Cardiac septum (tissue), 1 donor: ENCODE results near the gene RPS13. TPM values are rescaled to one million over a fixed set of nuclear protein-coding genes. Genes with fewer than 3 reads are reported as not detected.
A peak's percentile ranks its signal among the peaks of the same experiment; 100 is the strongest.
"Not testable (repeated sequence)": the region's sequence is repeated elsewhere in the genome, so short reads cannot be mapped to it uniquely, and the experiment has no call there.

Experiments
- DNase-seq: peaks from one replicate; pipeline ENCODE4 v3.0.0-alpha.2; 2020; ENCODE audit warnings: low spot score
- intact Hi-C: fragments of 100-400 bp; cut with DNase I; formaldehyde crosslinking; loops from one replicate; pipeline ENCODE4 v1.14.0; 2022
- long read RNA-seq: library from polyadenylated mRNA; unstranded; transcript quantifications from one replicate; pipeline ENCODE4 v2.0.0, GENCODE V29; 2021
- total RNA-seq: library from RNA; stranded (reverse); fragmentation: NEBNext Ultra II Directional; extraction: Animal tissue kit (Norgen Biotek cat#: 25700); gene quantifications from one replicate; pipeline ENCODE4 v1.2.1, GENCODE V29; 2021
- donor health status: DM: no; HTN: no; CAD: no.

RPS13 gene
- 522 TPM for total RNA-seq
- long read RNA-seq, transcript RPS13-202 (6 exons, 646 nt), result major isoform, 292 of 301 reads
- long read RNA-seq, partial matches to known transcripts, result 1 of 301 reads
- long read RNA-seq, other reads (novel, unspliced or antisense), result 0 of 301 reads

DNA sequence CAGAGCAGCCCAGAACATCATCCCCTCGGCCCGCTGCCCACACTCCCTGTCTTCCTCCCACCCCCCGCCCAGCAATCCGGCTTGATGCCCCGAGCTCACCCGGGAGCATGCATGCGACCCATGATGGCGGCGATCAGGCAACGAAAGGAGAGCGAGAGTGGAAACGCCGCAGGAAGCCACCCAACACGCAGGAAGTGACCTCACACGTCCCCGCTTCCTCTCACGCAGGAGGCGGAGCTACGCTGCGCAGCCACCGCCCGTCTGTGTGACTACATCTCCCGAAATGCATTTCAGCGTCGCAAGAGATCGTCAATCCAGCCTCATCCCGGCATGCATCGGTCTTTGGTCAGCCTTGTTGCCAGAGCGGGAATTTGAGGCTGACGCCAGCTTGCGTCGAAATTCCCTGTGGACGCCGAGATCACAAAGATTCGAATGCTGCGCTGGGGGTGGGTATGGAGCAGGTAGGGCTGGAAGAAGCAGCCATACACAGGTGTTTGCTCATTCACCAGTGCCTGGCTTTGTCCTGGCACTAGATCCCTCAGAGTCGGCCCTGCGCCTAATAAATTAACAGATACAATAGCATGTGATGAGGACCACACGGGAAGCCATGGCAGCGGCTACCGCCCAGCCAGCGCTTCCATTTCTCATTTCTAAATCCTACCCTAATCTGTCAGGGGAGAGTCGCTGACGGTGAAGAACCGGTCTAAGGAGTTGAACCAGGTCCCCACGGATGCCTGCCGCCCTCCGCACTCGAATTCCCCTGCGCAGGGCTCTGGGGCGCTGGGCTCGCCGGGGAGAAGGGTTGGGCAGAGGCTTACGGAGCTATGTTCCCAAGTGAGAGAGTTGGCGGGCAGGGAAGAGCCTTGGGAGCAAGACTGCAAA is at the start of gene RPS13:
Gene RPS13 (minus strand): TSS at position 148 of the 882 bp plus-strand sequence. CDS start 26 bp downstream, at position 122.
- intact Hi-C loops, result loop anchor here (5.0 kb wide), 2 partner anchors 130 to 200 kb away; partner anchors contain the start of genes NUCB2 and PIK3C2A
- DNase-seq, result peak; percentile 99

DNA sequence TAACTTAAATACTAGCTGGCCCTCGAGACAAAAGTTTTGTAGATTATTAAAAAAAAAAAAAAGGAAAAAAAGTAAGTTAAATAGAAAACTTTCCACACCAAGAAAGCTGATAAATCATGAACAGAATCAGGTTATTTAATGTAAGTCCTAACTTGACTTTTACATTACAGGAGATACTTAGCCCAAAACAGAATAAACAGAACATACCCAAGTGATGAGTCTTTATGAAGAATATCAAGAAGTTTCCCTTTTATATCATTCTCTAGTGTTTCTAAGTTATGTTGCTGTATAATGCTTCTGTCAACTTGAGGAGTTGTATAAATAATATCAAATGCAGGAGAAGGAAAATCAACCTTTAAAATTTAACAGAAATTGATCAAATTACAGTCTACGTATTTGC is 44.5 kb upstream of the RPS13 start:
- intact Hi-C loops, result no loop called here
- DNase-seq, result no peak

DNA sequence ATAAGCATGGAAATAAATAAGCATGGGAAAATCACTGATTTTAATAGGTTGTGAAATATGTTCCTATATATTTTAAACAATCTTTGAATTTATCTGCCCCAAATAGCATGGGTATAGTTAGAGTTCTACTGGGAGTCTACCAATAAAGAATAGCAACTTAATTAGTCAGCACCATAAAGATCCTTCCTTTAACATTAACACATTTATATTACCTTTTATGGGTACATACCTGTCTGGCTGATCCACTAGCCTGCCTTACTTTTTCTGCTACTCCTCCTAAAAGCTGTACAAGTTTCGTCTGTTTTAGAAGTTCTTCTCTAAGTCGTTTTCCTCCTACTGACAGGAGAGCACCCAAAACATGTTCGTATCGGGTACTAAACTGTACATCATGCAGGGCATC is 39.8 kb upstream of the RPS13 start:
- no peak for DNase-seq
- intact Hi-C loops, result no loop called here

DNA sequence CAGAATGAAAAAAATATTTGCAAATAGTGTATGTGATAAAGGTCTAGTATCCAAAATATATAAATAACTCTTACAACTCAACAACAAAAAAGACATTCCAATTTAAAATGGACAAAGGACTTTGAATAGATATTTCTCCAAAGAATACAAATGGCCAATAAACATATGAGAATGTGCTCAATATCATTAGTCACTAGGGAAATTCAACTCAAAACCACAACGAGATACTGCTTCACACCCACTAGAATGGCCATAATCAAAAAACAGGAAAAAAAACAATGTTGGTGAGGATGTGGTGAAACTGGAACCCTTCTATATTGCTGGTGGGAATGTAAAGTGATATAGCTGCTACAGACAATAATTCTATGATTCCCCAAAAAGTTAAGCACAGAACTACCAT is 38.6 kb upstream of the RPS13 start:
- intact Hi-C loops, result no loop called here
- no peak for DNase-seq

DNA sequence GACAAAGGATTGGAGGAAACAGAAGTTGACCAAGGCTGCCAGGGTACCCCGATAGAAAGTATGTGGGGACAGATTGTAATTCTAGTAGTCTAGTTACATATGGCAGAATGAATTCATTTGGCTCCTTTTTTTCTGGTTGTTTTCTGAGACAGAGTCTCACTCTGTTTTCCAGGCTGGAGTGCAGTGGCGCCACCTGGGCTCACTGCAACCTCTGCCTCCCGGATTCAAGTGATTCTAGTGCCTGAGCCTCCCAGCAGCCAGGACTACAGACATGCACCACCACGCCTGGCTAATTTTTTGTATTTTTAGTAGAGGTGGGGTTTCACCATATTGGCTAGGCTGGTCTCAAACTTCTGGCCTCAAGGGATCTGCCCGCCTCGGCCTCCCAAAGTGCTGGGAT is 30.3 kb upstream of the RPS13 start:
- DNase-seq, intact Hi-C loops: not testable (repeated sequence)

DNA sequence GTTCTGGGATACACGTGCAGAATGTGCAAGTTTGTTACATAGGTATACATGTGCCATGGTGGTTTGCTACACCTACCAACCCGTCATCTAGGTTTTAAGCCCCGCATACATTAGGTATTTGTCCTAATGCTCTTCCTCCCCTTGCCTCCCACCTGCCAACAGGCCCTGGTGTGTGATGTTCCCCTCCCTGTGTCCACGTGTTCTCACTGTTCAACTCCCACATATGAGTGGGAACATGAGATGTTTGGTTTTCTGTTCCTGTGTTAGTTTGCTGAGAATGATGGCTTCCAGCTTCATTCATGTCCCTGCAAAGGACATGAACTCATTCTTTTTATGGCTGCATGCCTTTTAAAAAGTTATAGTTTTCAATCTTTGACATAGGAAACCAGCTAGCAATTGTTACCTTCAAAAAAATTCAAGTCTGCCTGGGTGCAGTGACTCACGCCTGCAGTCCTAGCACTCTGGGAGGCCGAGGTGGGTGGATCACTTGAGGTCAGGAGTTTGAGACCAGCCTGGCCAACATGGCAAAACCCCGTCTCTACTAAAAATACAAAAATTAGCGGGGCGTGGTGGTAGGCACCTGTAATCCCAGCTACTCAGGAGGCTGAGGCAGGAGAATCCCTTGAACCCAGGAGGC is 28.1 kb upstream of the RPS13 start:
- intact Hi-C loops, result not testable (repeated sequence)

DNA sequence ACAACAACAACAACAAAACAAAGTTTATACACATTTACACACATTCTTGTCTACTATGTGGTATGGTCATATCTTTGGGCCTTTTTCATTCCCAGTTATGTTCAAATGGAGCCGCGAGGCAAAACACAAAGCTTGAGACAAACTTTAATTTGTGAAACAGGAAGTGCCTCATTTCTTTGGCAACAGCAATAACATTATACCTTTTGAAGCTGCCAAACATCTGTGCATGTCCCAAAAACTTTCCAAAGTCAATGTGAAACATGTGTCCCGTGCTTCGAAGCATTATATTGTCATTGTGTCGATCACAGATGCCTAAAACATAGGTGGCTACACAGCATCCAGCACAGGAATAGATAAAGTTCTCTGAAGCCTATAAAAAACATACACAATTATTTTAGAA is 25.0 kb upstream of the RPS13 start:
- intact Hi-C loops, result no loop called here
- DNase-seq, result no peak

More for the DNA sequence above, 28.1 kb upstream of the RPS13 start:
- DNase-seq, result not testable (repeated sequence)

DNA sequence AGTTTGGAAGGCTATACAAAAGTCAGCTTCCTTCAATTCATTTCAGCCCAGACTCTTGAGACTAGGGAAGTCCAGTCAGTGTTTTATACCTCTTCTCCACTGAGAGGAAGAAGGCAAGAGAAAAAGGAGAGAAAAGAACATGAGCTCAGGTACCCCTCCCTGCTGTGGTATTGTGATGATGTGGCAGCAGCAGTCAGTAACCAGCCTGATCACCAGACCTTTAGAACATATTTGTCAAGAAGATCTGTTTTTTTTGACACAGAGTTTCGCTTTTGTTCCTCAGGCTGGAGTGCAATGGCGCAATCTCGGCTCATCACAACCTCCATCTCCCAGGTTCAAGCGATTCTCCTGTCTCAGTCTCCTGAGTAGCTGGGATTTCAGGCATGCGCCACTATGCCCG is 21.2 kb upstream of the RPS13 start:
- no peak for DNase-seq
- intact Hi-C loops, result no loop called here

DNA sequence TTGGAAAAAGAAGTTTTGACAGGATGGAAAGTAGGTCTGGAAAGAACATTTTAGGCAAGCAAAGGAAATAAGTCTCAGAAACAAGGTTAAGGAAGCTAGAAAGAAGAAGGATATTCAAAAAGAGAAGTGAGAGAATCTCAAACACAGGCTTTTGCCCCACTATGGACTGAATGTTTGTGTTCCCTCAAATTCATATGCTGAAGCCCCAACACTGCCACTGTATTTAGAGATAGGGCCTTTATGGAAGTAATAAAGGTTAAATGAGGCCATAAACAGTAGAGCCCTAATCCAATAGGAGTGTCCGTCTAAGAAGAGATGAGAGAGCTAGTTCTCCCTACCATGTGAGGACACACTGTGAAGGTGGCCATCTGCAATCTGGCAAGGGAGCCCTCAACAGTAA is 20.6 kb upstream of the RPS13 start:
- no peak for DNase-seq
- intact Hi-C loops, result no loop called here

DNA sequence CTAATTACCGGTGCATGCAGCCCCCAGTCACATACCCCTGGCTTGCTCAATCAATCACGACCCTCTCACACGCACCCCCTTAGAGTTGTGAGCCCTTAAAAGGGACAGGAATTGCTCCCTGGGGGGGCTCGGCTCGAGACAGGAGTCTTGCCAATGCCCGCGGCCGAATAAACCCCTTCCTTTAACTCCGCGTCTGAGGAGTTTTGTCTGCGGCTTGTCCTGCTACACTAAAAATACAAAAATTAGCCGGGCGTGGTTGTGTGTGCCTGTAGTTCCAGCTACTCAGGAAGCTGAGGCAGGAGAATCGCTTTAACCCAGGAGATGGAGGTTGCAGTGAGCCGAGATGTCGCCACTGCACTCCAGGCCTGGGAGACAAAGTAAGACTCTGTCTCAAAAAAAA is 8.5 kb upstream of the RPS13 start:
- DNase-seq, intact Hi-C loops: not testable (repeated sequence)

DNA sequence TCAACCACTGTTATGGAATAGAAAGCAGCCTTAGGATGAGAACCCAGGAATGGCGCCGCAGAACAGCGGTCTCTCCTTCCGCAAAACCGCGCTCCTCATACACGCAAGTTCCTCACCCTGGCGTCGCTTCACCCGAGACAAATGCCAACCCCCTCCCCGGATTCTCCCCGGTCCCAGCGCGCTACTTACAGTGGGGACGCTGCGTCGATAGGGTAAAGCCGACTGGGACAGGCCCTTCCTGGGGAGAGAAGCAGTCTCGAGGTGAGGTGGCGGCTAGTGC is 287 bp downstream of the RPS13 start:
- no peak for DNase-seq
- intact Hi-C loops, result loop anchor here (5.0 kb wide), 2 partner anchors 130 to 200 kb away; partner anchors contain the start of genes NUCB2 and PIK3C2A

DNA sequence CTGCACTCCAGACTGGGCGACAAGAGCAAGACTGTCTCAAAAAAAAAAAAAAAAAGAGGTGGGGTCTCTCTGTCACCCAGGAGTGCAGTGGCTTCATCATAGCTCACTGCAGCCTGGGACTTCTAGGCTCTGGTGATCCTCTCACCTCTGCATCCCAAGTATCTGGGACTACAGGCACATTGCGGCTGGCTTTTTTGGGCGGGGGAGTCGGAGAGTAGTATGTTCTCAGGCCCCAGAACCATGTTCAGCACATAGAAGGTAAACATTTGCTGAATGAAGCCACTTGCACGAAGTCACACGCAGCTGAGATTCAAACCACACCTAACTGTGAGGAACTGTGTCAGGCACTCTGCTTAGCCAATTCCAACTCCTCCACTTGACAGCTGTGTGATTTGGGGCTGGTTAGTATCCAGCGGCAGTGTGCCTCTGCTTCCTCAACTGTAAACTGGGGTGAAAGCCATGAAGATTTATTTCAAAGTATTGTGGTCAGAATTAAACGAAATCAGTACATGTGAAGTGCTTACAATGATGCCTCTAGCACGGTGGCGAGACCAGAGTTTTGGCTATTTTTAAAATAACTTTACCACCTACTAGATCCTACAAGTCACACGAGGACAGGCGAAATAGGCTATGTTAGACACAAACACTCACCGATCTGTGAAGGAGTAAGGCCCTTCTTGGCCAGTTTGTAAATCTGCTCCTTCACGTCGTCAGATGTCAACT is 789 bp downstream of the RPS13 start:
- intact Hi-C loops, result loop anchor here (5.0 kb wide), 2 partner anchors 131 to 201 kb away; partner anchors contain the start of genes NUCB2 and PIK3C2A
- DNase-seq, result no peak

DNA sequence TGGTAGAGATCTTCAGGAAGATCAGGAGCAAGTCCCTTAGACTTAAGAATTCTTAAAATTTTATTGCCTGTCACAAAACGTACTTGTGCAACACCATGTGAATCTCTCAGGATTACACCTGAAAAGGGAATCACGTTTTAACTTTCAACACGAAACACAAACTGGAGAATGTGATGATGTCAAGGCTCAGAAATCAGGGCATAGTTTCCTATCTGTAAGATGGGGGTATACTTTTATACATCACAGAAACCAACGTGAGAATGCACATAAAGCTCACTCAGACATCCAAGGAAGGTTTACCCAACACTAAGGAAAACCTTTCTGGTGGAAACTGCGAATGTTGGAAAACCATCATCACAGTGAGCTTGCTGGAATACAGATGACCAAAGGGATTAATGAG is 2.0 kb downstream of the RPS13 start:
- intact Hi-C loops, result loop anchor here (5.0 kb wide), 2 partner anchors 132 to 202 kb away; partner anchors contain the start of genes NUCB2 and PIK3C2A
- no peak for DNase-seq

DNA sequence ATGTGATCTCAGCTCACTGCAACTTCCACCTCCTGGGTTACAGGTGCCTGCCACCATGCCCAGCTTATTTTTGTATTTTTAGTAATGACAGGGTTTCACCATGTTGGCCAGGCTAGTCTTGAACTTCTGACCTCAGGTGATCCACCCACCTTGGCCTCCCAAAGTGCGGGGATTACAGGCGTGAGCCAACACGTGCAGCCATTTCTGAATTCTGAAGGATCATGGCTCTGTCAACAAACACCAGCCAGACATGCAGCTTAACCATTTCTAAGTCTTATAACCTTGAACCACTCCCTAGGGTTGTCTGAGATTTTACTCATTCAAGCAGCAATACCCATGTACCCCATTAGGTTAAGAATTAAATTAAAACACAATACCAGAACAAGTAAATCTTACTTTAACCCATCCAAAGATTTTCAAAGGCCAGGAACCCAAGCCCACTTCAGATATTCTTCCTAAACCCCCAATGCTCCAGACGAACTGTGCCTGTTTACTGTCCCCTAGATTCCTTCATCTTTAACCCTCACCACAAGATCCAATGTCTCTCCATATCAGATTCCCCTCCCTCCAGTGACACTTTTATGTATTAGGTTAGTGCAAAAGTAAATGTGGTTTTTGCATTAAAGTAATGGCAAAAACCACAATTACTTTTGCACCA is 4.0 kb downstream of the RPS13 start:
- DNase-seq, result no peak
- intact Hi-C loops, result no loop called here

DNA sequence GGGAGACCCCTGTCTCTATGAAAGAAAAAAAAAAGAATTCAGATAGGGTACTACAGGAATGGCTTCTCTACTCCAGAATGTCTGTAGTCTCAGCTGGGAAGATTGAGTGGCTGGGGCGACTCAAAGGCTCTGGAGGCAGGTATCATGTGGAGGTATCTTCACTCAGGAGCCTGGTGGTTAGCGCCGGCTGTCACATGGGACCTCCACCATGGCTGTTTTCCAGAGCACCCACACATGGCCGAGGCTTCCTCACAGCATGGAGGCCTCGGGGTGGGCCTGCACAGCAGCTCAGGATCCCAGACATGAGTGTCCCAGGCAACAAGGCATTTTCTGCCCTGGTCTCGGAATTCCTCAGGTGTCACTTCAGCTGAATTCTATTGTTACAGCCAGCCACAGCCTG is 10.1 kb downstream of the RPS13 start:
- intact Hi-C loops, result loop anchor here (10.0 kb wide), 1 partner anchor 243 kb away; no protein-coding TSS in a partner anchor
- DNase-seq, result no peak

DNA sequence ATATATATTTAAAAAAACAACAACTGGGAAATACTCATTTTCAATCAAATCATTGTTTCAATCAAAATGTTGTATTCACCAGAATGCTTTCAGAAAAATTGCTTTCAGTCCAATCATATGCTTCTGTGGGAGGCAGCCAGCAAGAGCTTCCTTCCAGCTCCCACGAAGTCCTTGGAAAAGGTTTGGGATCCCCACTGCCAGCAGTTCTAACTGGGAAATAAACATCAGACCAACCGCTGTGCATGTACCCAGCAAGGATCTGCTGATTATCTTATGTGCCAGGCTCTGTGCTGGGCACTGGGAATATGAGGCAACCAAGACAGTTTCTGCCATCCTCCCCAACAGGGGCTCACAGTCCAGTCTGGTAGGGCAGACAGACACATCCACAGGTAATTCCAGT is 10.8 kb downstream of the RPS13 start:
- intact Hi-C loops, result loop anchor here (10.0 kb wide), 1 partner anchor 242 kb away; no protein-coding TSS in a partner anchor
- no peak for DNase-seq

DNA sequence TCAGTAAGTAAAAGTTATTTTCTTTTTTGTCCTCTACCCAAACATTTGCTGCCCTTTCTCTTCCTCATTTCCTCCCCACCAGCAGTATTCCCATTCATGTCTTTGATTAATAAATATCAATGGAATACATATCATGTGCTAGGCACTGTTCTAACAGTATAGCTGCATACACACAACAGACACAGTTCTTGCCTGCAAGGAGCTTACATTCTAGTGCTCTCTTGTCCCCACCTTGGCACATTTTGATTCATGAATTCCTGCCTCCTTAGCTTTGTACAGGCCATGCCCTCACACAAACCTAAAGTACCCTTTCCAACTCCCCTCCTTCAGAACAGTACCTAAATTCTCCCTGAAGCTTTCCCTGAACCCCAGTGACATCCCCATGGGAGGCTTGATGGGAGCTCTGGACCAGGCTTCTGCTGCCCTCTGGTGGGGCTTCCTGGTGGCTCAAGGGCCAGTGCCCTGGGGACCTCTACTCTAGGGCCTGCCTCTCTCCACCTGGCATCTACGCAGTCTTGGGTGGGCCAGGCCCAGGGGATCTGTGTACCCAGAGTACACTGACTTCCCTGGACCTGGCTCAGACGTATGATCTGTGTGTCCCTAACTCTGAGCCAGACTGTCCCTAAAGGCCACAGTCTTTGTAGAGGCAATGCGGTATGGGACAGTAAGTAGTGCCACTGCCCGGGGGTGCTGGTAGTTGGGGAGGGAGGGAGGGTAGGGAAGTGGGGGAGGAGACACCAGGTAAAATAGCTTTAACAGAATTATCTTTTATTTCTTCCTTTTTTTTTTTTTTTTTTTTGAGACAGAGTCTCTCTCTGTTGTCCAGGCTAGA is 14.1 kb downstream of the RPS13 start:
- intact Hi-C loops, result loop anchor here (1.0 to 10.0 kb wide), 3 partner anchors 117 to 277 kb away; no protein-coding TSS in a partner anchor

DNA sequence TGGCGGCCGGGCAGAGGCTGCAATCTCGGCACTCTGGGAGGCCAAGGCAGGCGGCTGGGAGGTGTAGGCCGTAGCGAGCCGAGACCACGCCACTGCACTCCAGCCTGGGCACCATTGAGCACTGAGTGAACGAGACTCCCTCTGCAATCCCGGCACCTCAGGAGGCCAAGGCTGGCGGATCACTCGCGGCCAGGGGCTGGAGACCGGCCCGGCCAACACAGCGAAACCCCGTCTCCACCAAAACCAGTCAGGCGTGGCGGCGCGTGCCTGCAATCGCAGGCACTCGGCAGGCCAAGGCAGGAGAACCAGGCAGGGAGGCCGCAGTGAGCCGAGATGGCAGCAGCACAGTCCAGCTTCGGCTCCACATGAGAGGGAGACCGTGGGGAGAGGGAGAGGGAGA is 26.3 kb downstream of the RPS13 start:
- intact Hi-C loops, DNase-seq: not testable (repeated sequence)

More for the DNA sequence above, 14.1 kb downstream of the RPS13 start:
- DNase-seq, result no peak
